ENCODE data around the gene HEXA.
"Not testable (repeated sequence)": the region's sequence is repeated elsewhere in the genome, so short reads cannot be mapped to it uniquely, and the experiment has no call there.

GRCh38 chr15:72379106-72379505 is 3.3 kb upstream of the HEXA start:
- TF ChIP-seq POLR2A (IDR thresholded peaks at IDR 0.05; ENCODE audit: low read depth): not testable (repeated sequence)
- TF ChIP-seq, protein P1, sequence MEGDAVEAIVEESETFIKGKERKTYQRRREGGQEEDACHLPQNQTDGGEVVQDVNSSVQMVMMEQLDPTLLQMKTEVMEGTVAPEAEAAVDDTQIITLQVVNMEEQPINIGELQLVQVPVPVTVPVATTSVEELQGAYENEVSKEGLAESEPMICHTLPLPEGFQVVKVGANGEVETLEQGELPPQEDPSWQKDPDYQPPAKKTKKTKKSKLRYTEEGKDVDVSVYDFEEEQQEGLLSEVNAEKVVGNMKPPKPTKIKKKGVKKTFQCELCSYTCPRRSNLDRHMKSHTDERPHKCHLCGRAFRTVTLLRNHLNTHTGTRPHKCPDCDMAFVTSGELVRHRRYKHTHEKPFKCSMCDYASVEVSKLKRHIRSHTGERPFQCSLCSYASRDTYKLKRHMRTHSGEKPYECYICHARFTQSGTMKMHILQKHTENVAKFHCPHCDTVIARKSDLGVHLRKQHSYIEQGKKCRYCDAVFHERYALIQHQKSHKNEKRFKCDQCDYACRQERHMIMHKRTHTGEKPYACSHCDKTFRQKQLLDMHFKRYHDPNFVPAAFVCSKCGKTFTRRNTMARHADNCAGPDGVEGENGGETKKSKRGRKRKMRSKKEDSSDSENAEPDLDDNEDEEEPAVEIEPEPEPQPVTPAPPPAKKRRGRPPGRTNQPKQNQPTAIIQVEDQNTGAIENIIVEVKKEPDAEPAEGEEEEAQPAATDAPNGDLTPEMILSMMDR (IDR thresholded peaks at IDR 0.05): not testable (repeated sequence)

Data from esophagus muscularis mucosa (tissue), 3 donors.